K562 (cell line): ENCODE results near the gene NPAS1. TPM values are rescaled to one million over a fixed set of nuclear protein-coding genes. Genes with fewer than 3 reads are reported as not detected.

ENCODE experiments used
- ATAC-seq: fragments of 200-7000 bp; cut with Tn5 transposase; 3 replicates; pipeline ENCODE4 v1.9.1; 2020; ENCODE audit warnings: moderate library complexity
- Bru-seq: library from RNA; stranded (reverse); fragments of 400-500 nt; gene quantifications from one replicate; lab custom pipeline; 2021; lab: Mats Ljungman, UMichigan
- BruChase-seq, 2 experiments: library from RNA; stranded (reverse); fragments of 400-500 nt; gene quantifications; one replicate each; lab custom pipeline; 2021; lab: Mats Ljungman, UMichigan
- BruUV-seq: library from RNA; stranded (reverse); fragments of 400-500 nt; replicated peaks from 2 replicates; lab custom pipeline; 2021; lab: Mats Ljungman, UMichigan
- CTCF ChIA-PET: fragments of 300-600 bp; formaldehyde crosslinking; extraction: SDS; loops from one replicate; lab custom pipeline; 2021; ENCODE audit warnings: low intra/inter-chr PET ratio; lab: Yijun Ruan, JAX
- POLR2A ChIA-PET: fragments of 300-600, 350-650 bp; sonication (Branson Sonifier 250); formaldehyde crosslinking; extraction: SDS; loops from one replicate; lab custom pipeline; 2021; ENCODE audit warnings: antibody characterized with exemption, inconsistent platforms; lab: Yijun Ruan, JAX
- DNase-seq, 4 experiments: peaks; one replicate each; pipeline versions ENCODE4 v3.0.0 to v3.0.0-alpha.2; 2011 to 2018; ENCODE audit warnings: low spot score in 3 of 4, mixed read lengths in 3 of 4; ENCODE audit errors: extremely low read depth in 1 of 4
- FAIRE-seq: peaks from 2 replicates; lab custom pipeline; 2011; peaks lifted over from hg19 to GRCh38; lab: Jason Lieb, UNC
- H2AFZ ChIP-seq: 2 replicates; pipeline ENCODE4 v1.6.0; 2011; ENCODE audit warnings: low read depth, low read length, control low read depth, inconsistent platforms
- H3K27ac ChIP-seq: fragments of 200-600 bp; 3 replicates; pipeline ENCODE4 v1.8.0; 2011; ENCODE audit warnings: low read depth, mild to moderate bottlenecking, control low read depth, inconsistent platforms, low read length, moderate library complexity, mixed read lengths; ENCODE audit errors: extremely low read depth
- H3K27me3 ChIP-seq, 2 experiments: fragments of 300-600 bp in 1 of 2; 2 replicates in 1 of 2; 3 replicates in 1 of 2; pipeline versions ENCODE4 v1.6.0 to v1.8.0; 2011; ENCODE audit warnings: inconsistent platforms in 2 of 2, low read length in 2 of 2, mild to moderate bottlenecking in 1 of 2, mixed read lengths in 1 of 2, moderate library complexity in 1 of 2; ENCODE audit not compliant: control insufficient read depth in 2 of 2, insufficient read depth in 2 of 2
- H3K36me3 ChIP-seq: fragments of 300-600 bp; 3 replicates; pipeline ENCODE4 v1.8.0; 2011; ENCODE audit warnings: mild to moderate bottlenecking, low read length, inconsistent platforms; ENCODE audit not compliant: control insufficient read depth, insufficient read depth
- H3K4me1 ChIP-seq, 2 experiments: fragments of 200-600 bp in 1 of 2; replicated peaks in 1 of 2; 2 replicates in 1 of 2; 3 replicates in 1 of 2; pipeline versions ENCODE4 v1.5.1 to v1.8.0; 2011; ENCODE audit warnings: inconsistent platforms in 2 of 2, low read length in 2 of 2, mild to moderate bottlenecking in 1 of 2, mixed read lengths in 1 of 2, moderate library complexity in 1 of 2; ENCODE audit not compliant: control insufficient read depth in 2 of 2, insufficient read depth in 2 of 2
- H3K4me2 ChIP-seq: 2 replicates; pipeline ENCODE4 v1.6.1; 2011; ENCODE audit warnings: low read length, control low read depth, inconsistent platforms, mixed read lengths; ENCODE audit not compliant: insufficient read depth
- H3K4me3 ChIP-seq: fragments of 200-600 bp; sonication (generic), shearing (Covaris generic); 2 replicates; pipeline ENCODE4 v1.5.1; 2016; ENCODE audit warnings: control low read depth, inconsistent platforms
- H3K79me2 ChIP-seq: fragments of 200-600 bp; 3 replicates; pipeline ENCODE4 v1.8.0; 2011; ENCODE audit warnings: low read length, inconsistent platforms; ENCODE audit not compliant: control insufficient read depth, insufficient read depth
- H3K9ac ChIP-seq, 2 experiments: 2 replicates each; pipeline versions ENCODE4 v1.6.0 to v1.6.1; 2011; ENCODE audit warnings: low read depth in 2 of 2, low read length in 2 of 2, control low read depth in 1 of 2, inconsistent platforms in 1 of 2, mild to moderate bottlenecking in 1 of 2, mixed read lengths in 1 of 2; ENCODE audit not compliant: insufficient read depth in 1 of 2
- H3K9me1 ChIP-seq: one replicate; pipeline ENCODE4 v1.6.0; 2011; ENCODE audit warnings: inconsistent platforms, mild to moderate bottlenecking, low read length, moderate library complexity; ENCODE audit not compliant: control insufficient read depth, insufficient read depth
- H3K9me3 ChIP-seq: replicated peaks from 2 replicates; pipeline ENCODE4 v1.5.1; 2011; ENCODE audit warnings: low read depth, low read length, inconsistent platforms; ENCODE audit not compliant: control insufficient read depth, insufficient read depth
- H4K20me1 ChIP-seq: replicated peaks from 2 replicates; pipeline ENCODE4 v1.6.1; 2011; ENCODE audit warnings: low read length, inconsistent platforms, mixed read lengths; ENCODE audit not compliant: control insufficient read depth, insufficient read depth
- CHD2 ChIP-seq: IDR thresholded peaks from 2 replicates; pipeline ENCODE4 v1.6.1; 2011; ENCODE audit warnings: low read depth, low read length
- EGR1 ChIP-seq: fragments of 450-650 bp; conservative IDR thresholded peaks from 2 replicates; pipeline ENCODE4 v1.6.1; 2017; ENCODE audit warnings: mild to moderate bottlenecking
- GATAD2B ChIP-seq: fragments of 450-650 bp; IDR thresholded peaks from 2 replicates; pipeline ENCODE4 v1.6.1; 2017; ENCODE audit warnings: mild to moderate bottlenecking, borderline replicate concordance
- HDAC3 ChIP-seq: fragments of 450-650 bp; IDR thresholded peaks from 2 replicates; pipeline ENCODE4 v1.6.1; 2018; ENCODE audit warnings: borderline replicate concordance, mild to moderate bottlenecking, moderate library complexity; ENCODE audit not compliant: partially characterized antibody
- NONO ChIP-seq, 2 experiments: fragments of 200-400 bp in 1 of 2; fragments of 450-650 bp in 1 of 2; formaldehyde crosslinking in 1 of 2; IDR thresholded peaks; 2 replicates each; pipeline ENCODE4 v1.6.1; 2017; ENCODE audit warnings: low read depth in 2 of 2, mild to moderate bottlenecking in 2 of 2, moderate library complexity in 2 of 2, low read length in 1 of 2
- NRF1 ChIP-seq, 2 experiments: fragments of 450-650 bp; IDR thresholded peaks in 1 of 2; conservative IDR thresholded peaks in 1 of 2; 2 replicates each; pipeline ENCODE4 v1.6.1; 2014; ENCODE audit warnings: mild to moderate bottlenecking in 2 of 2
- PHF8 ChIP-seq: fragments of 200-600 bp; sonication (generic); IDR thresholded peaks from 2 replicates; pipeline ENCODE4 v1.6.1; 2012; ENCODE audit warnings: mixed run types, mild to moderate bottlenecking, inconsistent platforms, low read length, moderate library complexity, borderline replicate concordance
- SIN3B ChIP-seq: fragments of 450-650 bp; IDR thresholded peaks from 2 replicates; pipeline ENCODE4 v1.6.1; 2017; ENCODE audit warnings: low read depth, mild to moderate bottlenecking, moderate library complexity
- YY1 ChIP-seq, 3 experiments: IDR thresholded peaks; 2 replicates each; pipeline ENCODE4 v1.6.1; 2011; ENCODE audit warnings: low read length in 2 of 3, mild to moderate bottlenecking in 2 of 3, moderate library complexity in 2 of 3, borderline replicate concordance in 1 of 3, control low read depth in 1 of 3, low read depth in 1 of 3; ENCODE audit not compliant: insufficient read depth in 3 of 3, insufficient replicate concordance in 2 of 3, control insufficient read depth in 1 of 3, insufficient read length in 1 of 3; ENCODE audit errors: extremely low read depth in 1 of 3
- ZBTB7A ChIP-seq: IDR thresholded peaks from 2 replicates; pipeline ENCODE4 v1.6.1; 2011; ENCODE audit warnings: low read depth, mild to moderate bottlenecking, low read length, moderate library complexity, borderline replicate concordance; ENCODE audit not compliant: control insufficient read depth
- WGBS: fragments of 100-300 bp; shearing (Covaris generic); methylation state at CpG from one replicate; pipeline ENCODE4 v1.1.6; 2016; ENCODE audit warnings: low coverage, mixed read lengths; ENCODE audit not compliant: insufficient coverage; ENCODE audit errors: missing lambda C conversion rate; 5-methylcytosine and 5-hydroxymethylcytosine counted together
- in situ Hi-C: fragments of 300-500 bp; cut with MboI; formaldehyde crosslinking; loops from 4 replicates; pipeline ENCODE4 v1.15.0; 2018; ENCODE audit warnings: inconsistent platforms, mixed read lengths
- intact Hi-C: fragments of 100-400 bp; cut with micrococcal nuclease; formaldehyde crosslinking; loops from 2 replicates; pipeline ENCODE4 v1.14.2; 2022
- long read RNA-seq, 3 experiments: library from polyadenylated mRNA in 2 of 3; library from RNA in 1 of 3; unstranded in 2 of 3; stranded (forward) in 1 of 3; transcript quantifications; one replicate each; pipeline ENCODE4 v2.0.0, GENCODE V29; 2019 to 2022
- polyA minus RNA-seq, 3 experiments: library from RNA; depleted of rRNA, polyadenylated mRNA; stranded (reverse); fragments of >200 nt; gene quantifications; 2 replicates each; pipeline ENCODE4 v1.2.3, GENCODE V29; 2011
- polyA plus RNA-seq, 8 experiments: library from polyadenylated mRNA; depleted of rRNA in 4 of 8; stranded (reverse) in 5 of 8; unstranded in 3 of 8; fragments of >200 nt; fragmentation: Nextera tagmentation in 2 of 8; fragmentation: Illumina TruSeq in 1 of 8; extraction: Ambion mirVana in 2 of 8; extraction: Trizol in 1 of 8; gene quantifications; 2 replicates each; pipeline versions ENCODE4 v1.2.1 to v1.2.3, GENCODE V29; 2011 to 2014; ENCODE audit warnings: inconsistent platforms in 1 of 8, missing spikeins in 1 of 8
- total RNA-seq, 7 experiments: library from RNA; depleted of rRNA in 6 of 7; stranded (reverse); fragments of >200 nt in 6 of 7; fragmentation: Illumina TruSeq in 2 of 7; extraction: Trizol in 2 of 7; gene quantifications; 2 replicates each; pipeline versions ENCODE4 v1.2.1 to v1.2.3, GENCODE V29; 2011 to 2021; ENCODE audit warnings: low replicate concordance in 1 of 7
- TF ChIP-seq, protein P1 (sequence below), 3 experiments: fragments of 200-800 bp in 1 of 3; sonication (Bioruptor generic) in 1 of 3; sonication (generic) in 1 of 3; formaldehyde crosslinking in 1 of 3; IDR thresholded peaks; 2 replicates each; pipeline versions ENCODE4 v1.6.1 to v1.8.0; 2016 to 2022; ENCODE audit warnings: mild to moderate bottlenecking in 2 of 3, missing compliant biosample characterization in 2 of 3, missing genetic modification characterization in 2 of 3, missing genetic modification reagents in 1 of 3

NPAS1 gene, protein sequence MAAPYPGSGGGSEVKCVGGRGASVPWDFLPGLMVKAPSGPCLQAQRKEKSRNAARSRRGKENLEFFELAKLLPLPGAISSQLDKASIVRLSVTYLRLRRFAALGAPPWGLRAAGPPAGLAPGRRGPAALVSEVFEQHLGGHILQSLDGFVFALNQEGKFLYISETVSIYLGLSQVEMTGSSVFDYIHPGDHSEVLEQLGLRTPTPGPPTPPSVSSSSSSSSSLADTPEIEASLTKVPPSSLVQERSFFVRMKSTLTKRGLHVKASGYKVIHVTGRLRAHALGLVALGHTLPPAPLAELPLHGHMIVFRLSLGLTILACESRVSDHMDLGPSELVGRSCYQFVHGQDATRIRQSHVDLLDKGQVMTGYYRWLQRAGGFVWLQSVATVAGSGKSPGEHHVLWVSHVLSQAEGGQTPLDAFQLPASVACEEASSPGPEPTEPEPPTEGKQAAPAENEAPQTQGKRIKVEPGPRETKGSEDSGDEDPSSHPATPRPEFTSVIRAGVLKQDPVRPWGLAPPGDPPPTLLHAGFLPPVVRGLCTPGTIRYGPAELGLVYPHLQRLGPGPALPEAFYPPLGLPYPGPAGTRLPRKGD
- total RNA-seq (2011; cell fraction: chromatin; rRNA removed; ENCODE audit: low replicate concordance), result 1.2 and 8.1 TPM in 2 replicates
- 4.9 and 6.5 TPM in 2 replicates for total RNA-seq (2011; cell fraction: nucleolus; rRNA removed)
- 2.3 and 3.4 TPM in 2 replicates for total RNA-seq (2011; cell fraction: nucleoplasm; rRNA removed)
- total RNA-seq (2014; rRNA removed), result 1.2 and 2.0 TPM in 2 replicates
- 0.13 and 0.58 TPM in 2 replicates for total RNA-seq (2014; rRNA removed; fragmentation: Illumina TruSeq; extraction: Trizol)
- 2.5 and 2.9 TPM in 2 replicates for total RNA-seq (2015; rRNA removed; fragmentation: Illumina TruSeq; extraction: Trizol)
- 5.2 and 5.3 TPM in 2 replicates for total RNA-seq (2021)
- 1.6 and 2.4 TPM in 2 replicates for polyA plus RNA-seq (2011; rRNA removed)
- polyA plus RNA-seq (2011; cell fraction: cytosol; rRNA removed), result 3.2 and 9.4 TPM in 2 replicates
- 6.0 and 12.1 TPM in 2 replicates for polyA plus RNA-seq (2011; cell fraction: nucleus; rRNA removed)
- polyA plus RNA-seq (2012), result 6.3 and 16.7 TPM in 2 replicates
- polyA plus RNA-seq (2014; fragmentation: Illumina TruSeq; extraction: Trizol), result 1.2 and 3.2 TPM in 2 replicates
- not detected for polyA plus RNA-seq (2014; fragmentation: Nextera tagmentation; extraction: Ambion mirVana)
- polyA plus RNA-seq (2014; rRNA removed), result 3.0 and 4.6 TPM in 2 replicates
- 0.39 and 0.77 TPM in 2 replicates for polyA minus RNA-seq (2011; rRNA and poly(A)+ RNA removed)
- 2.5 and 3.5 TPM in 2 replicates for polyA minus RNA-seq (2011; cell fraction: cytosol; rRNA and poly(A)+ RNA removed)
- 2.0 and 2.9 TPM in 2 replicates for polyA minus RNA-seq (2011; cell fraction: nucleus; rRNA and poly(A)+ RNA removed)
- Bru-seq, nascent RNA, result percentile 48 among the genes with signal in this experiment
- BruChase-seq, experiment 1, labeled RNA remaining after a 2-hour chase, result percentile 41 among the genes with signal in this experiment
- percentile 35 among the genes with signal in this experiment for BruChase-seq, experiment 2, labeled RNA remaining after a 6-hour chase
- long read RNA-seq, experiment 1, partial matches to known transcripts, result 10 of 22 reads
- long read RNA-seq, experiment 1, other reads (novel, unspliced or antisense), result 11 of 22 reads
- long read RNA-seq, experiment 2, partial matches to known transcripts, result 1 of 4 reads
- long read RNA-seq, experiment 2, other reads (novel, unspliced or antisense), result 3 of 4 reads
- long read RNA-seq, experiment 3, partial matches to known transcripts, result 0 of 6 reads
- long read RNA-seq, experiment 3, other reads (novel, unspliced or antisense), result 5 of 6 reads

DNA sequence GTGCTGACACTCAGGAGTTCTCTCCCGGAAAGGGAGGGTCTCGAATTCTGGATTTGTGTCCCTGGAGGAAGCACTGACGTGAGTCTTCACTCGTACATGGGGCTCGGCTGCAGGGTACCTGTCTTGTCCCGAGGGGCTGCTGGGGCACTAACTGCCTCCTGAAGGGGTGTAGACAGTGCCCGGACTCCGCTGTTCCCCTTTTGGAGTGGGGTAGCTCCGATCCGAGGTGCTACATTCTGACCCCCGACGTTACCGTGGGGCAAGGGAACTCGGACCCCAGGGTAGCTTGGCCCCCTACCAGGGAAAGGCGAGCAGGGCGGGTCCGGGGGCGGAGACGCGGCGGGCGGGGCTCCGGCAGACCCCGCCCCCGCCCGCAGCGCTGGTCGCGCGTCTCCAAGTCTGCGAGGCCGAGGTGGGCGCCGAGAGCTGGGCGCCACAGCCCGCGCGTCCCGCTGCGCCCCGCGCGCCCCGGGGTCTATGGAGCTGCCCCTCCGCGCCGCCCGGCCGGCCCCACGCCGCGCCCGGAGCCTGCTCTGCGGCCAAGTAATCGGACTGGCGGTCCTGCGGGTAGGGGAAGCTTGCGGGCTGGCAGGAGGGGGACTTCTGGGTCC lies at the start of gene NPAS1:
Gene NPAS1 (plus strand): TSS at position 407 of the 611 bp plus-strand sequence. CDS start 1,211 bp downstream, outside the sequence.
- H3K79me2 ChIP-seq, result no peaks in the 10 kb centered on the region
- H3K27ac ChIP-seq, result no peak within 1 kb of the TSS
- peak within 1 kb of the TSS in 1 of 2 experiments; percentile 87; a peak in 2 of 4 replicates for H3K9ac ChIP-seq
- no peaks in the 10 kb centered on the region for H3K36me3 ChIP-seq
- H3K4me3 ChIP-seq, result peak within 1 kb of the TSS; percentile 38
- POLR2A ChIA-PET, result interaction anchor here (1.4 kb wide), 1 partner anchor 38 kb away, joined by 3 read pairs; no protein-coding TSS in a partner anchor
- H3K4me2 ChIP-seq, result peak within 1 kb of the TSS; percentile 64
- peaks cover 19 to 32% of the 10 kb centered on the region in 2 experiments for H3K27me3 ChIP-seq
- no peaks in the 10 kb centered on the region for H4K20me1 ChIP-seq
- FAIRE-seq (no peak), DNase-seq (peak; percentile 40 to 84 (median 74)), ATAC-seq (peak; percentile 81)
- CTCF ChIA-PET, result no interaction called here
- intact Hi-C loops, result loop anchor here (10.0 kb wide), 1 partner anchor 45 kb away; no protein-coding TSS in a partner anchor
- peak within 1 kb of the TSS; percentile 68 for H2AFZ ChIP-seq
- H3K4me1 ChIP-seq, result peaks cover 0 to 40% of the 10 kb centered on the region in 2 experiments; a peak in 3 of 5 replicates
- no TSS peak for BruUV-seq
- in situ Hi-C loops, result no loop called here
- H3K9me3 ChIP-seq, result no peaks in the 10 kb centered on the region
- WGBS, result 7% methylated on average over 32 of the region's 58 CpGs
- H3K9me1 ChIP-seq, result no peaks in the 10 kb centered on the region
- TF ChIP-seq GATAD2B (0 out of 2 replicates have a peak, but pooled peaks have one; percentile 41), EGR1 (peak; percentile 43), NRF1 (conservative IDR thresholded peaks at IDR 0.05 in 1 of 2, IDR thresholded peaks at IDR 0.05 in 1 of 2) (no peak), SIN3B (0 out of 2 replicates have a peak, but pooled peaks have one; percentile 28), CHD2 (no peak), YY1 (IDR thresholded peaks at IDR 0.05; ENCODE audit: borderline replicate concordance in 1 of 3, control insufficient read depth in 1 of 3, extremely low read depth in 1 of 3, insufficient read depth in 3 of 3, insufficient read length in 1 of 3, insufficient replicate concordance in 2 of 3, low read depth in 1 of 3, low read length in 2 of 3) (no peak), HDAC3 (no peak), ZBTB7A (peak; percentile 65; the same call in 1 of the 2 replicates), PHF8 (peak; percentile 24; the same call in 1 of the 2 replicates), NONO (IDR thresholded peaks at IDR 0.05; ENCODE audit: low read depth in 2 of 2, low read length in 1 of 2) (0 out of 4 replicates have a peak, but pooled peaks of 1 of the 2 experiments have one; percentile 33)
- TF ChIP-seq, protein P1, sequence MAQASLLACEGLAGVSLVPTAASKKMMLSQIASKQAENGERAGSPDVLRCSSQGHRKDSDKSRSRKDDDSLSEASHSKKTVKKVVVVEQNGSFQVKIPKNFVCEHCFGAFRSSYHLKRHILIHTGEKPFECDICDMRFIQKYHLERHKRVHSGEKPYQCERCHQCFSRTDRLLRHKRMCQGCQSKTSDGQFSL (CRISPR knock-in tag; IDR thresholded peaks at IDR 0.05), result peak; percentile 19; the same call in 1 of the 2 replicates
- TF ChIP-seq, protein P1 (tag; IDR thresholded peaks at IDR 0.05), result no peak
